Smooth muscle cell of the brain vasculature (primary cell): ENCODE data around the gene NELFB.

Source experiments
- DNase-seq: peaks from one replicate; pipeline ENCODE4 v3.0.0-alpha.2; 2012; ENCODE audit warnings: low read depth, low spot score

Gene NELFB

DNA sequence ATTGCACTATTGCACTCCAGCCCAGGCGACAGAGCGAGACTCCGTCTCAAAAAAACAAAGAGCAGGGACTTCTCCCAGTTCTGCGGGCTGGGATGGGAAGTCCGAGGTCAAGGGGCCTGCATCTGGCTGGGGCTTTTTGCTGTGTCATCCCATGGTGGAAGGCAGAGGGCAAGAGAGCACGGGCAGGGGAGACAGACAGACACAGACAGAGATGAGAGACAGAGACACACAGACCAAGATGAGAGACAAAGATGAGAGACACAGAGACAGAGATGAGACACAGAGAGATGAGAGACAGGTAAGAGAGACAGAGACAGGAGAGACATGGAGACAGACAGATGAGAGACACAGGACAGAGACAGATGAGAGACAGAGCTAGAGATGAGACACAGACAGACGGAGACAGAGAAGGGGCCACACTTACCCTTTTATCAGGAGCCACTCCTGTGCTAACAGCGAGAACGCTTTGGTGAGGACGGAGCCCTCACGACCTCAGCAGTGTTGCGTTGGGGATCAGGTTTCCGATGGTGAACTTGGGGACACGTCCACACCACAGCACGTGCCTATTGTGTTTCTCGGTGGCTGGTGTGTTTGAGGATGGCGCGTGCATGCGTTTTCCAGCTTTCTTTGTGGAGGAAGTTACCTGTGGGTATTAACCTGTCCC is 13.5 kb downstream of the NELFB start:
- DNase-seq = no peak

DNA sequence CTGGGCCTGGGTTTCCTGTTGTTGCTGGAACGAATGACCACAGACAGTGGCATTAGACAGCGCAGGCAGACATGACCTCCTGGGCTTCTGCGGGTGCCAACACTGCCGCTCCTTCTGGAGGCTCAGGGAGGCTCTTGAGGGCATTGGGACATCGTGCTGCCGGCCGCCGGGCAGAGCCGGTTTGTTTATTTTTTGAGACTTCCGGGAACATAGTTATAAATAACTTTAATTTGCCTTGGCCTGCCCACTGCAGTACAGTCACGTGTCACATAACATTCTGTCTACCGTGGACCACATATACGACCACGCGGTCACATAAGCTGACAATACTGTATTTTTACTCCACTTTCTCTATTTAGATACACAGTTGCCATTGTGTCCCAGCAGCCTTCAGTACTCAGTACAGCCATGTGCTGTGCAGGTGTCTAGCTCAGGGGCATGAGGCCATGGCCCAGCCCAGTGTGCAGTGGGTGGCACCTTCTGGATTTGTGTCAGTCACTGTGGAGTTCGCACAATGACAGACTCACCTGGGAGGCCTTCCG is 14.2 kb downstream of the NELFB start:
- no peak for DNase-seq

DNA sequence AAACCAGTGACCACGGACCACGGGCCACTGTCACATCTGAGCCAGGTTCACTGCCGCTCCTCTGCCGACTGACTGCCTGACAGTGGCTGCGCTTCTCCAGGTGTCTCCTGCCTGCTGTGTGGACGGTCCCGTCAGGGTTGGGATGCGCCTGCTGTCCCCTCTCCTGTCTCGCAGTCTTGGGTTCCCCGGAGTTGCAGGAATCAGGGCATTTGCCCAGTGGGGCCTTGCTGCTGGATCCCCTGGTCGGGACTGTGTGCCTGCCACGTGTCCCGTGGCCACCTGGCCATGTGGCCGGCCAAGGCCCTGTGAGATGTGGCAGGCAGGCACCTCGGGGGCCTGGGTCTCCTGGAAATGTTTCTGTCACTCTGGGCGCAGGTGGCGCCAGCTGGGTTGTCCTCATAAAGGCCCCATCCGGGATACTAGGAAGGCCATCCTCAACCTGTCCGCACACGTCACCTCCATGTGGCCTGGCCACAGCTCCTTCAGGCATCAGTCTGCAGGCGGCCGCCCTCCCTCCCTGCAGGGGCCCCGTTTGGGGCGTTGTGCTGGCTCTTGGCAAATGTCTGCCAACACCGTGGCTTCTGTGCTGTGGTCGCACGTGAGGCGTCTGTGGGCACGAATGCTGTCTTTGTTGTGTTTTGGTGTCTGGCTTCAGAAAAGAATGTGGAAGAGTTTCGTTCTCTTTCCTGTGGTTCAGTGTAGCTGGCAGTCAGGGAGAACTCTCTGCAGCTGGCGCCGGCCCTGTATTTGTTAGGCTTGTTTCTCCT is 16.0 kb downstream of the NELFB start:
- DNase-seq = no peak

DNA sequence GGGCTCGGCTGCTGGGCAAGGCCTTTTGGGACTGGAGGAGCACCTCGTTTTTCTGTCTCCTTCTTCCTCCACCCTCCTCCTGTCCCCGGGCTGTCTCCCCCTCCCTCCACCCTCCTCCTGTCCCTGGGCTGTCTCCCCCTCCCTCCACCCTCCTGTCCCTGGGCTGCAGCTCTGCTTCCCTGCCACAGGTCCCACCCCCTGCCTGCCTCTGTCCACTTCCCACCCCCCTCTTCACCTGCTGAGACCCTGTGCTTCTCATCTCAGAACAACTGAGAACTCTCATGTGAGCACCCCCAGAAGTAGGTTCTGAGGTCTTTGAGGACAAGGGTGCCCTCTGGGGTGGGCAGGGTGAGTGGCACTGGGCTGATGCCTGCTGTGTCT is 16.6 kb downstream of the NELFB start:
- no peak for DNase-seq

DNA sequence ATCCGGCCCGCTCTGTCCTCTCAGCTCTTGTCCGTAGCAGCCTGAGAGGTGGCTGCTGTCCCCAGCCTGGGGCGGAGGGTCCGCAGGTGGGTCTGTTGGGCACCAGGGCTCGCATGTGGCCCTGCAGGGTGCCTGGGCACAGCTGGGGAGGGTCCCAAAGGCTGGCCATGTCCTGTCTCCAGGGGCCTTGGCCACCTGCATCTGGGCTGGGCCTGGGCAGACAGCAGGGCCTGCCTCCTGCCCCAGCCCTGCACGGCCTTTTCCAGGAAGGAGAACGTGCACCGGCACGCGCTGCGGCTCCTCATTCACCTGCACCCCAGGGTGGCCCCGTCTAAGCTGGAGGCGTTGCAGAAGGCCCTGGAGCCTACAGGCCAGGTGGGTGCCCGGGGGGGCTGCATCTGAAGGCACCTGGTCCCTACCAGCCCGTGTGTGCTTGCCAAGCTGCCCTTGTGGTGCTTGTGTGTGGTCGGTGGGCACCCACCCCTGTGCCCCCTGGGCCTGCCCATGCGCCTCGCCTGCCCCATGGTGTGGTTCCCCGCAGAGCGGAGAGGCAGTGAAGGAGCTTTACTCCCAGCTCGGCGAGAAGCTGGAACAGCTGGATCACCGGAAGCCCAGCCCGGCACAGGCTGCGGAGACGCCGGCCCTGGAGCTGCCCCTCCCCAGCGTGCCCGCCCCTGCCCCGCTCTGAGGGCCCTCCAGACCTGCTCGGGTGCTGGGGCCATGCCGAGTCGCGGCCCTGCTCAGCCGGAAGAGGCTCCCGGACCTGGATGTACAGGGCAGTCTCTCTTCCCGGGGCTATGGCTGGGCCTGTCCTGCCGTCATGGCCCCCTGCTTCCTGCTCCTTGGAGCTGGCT is 17.3 kb downstream of the NELFB start:
- no peak for DNase-seq

DNA sequence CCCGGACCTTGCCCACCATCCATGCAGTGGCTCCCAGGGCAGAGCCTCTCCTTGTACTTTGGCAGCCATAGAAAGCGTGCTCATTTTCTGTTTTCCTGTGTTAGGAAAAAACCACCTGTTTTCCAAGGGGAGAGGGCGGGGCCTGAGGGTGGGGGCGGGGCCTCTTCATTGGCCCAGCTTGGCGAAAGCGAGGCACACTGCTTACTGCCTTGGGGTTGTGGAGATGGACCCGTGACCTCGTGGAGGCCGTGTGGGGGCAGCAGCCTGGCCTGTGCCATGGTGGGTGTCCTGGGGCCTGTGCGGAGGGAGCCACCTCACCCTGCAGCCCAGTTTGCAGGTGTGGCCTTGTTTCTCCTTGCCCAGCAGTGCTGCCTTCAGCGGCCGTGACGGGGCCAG is 18.0 kb downstream of the NELFB start:
- no peak for DNase-seq

DNA sequence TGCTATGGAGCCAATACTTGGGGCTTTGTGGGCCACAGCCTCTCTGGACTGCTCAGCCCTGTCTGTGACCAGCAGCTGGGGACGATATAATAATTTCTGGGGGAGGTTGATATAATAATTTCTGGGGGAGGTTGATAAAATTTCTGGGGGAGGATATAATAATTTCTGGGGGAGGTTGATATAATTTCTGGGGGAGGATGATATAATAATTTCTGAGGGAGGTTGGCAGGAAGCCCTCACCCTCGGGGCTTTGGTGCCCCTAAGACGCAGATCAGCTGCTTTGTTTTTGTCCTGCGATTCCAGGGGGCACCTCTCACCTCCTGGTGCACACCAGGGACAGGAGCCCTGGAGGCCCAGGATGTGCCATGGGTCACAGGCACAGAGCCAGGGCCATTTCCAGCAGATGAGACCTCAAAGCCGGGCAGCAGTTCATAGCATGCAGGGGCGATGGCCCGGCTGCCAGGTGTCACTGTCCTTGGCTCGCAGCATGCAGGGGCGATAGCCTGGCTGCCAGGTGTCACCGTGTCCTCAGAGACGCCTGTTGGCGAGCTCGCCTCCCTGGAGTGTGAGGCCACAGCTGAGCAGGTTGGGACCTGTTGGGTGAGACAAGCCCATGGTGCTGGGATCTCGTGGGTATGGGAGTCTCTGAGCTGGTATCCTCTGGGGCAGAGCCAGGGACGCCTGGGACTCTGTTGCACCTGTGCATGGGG is 18.6 kb downstream of the NELFB start:
- no peak for DNase-seq

DNA sequence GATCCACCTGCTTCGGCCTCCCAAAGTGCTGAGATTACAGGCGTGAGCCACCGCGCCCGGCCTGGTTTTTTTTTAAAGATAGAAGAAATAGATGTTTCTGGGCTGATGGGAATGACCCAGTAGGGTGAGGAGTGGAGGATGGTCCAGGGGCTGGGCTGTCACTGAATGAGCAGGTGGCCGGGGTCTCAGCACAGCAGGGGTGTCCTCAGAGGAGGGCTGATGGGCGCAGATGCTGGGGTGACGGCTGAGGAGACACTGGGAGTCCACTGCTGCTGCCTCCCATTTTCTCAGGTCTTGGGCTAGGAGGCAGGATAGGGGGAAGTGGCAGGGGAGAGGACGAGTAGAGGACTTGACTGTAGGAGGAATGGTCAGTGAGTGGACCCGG is 20.1 kb downstream of the NELFB start:
- DNase-seq = no peak

DNA sequence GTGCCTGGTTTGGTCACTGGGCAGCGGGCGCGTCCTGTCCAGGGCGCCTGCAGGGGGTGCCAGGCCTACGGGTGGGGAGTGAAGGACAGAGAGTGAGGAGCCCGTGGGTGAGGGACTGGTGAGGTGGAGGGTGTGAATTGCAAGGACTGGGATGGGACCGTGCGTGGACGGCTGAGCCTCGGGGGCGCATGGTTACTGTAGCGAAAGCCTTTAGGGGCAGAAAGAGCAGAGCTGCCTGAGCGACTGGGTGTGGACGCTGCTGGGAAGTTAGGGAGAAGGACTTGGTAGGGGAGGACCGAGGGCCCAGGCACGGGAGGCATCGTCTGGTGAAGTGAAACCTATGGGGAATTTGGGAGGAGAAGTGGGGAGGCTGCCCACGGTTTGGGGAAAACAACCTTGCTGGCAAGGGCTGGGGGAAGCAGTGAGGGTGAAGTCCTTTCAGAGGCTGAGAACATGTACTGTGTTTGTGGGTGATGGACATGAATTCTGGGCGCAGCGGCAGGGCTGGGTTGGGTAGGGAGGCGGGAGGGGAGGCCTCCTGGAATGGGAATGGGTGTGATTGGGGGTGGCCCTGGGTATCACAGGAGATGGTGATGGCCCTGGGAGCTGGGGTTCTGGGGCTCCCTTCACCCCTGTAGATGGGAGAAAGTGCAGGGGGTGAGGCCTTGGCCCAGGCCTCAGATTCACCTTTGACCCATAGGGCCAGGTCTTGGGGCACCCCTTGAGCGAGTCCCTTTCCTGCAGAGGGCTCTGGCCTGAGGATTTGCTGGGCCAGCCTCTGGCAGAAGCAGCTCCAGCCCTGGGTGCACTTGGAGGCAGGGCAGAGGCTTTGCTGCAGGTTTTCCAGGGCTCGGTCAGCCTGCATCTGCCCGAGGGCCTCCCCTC is 20.7 kb downstream of the NELFB start:
- no peak for DNase-seq

DNA sequence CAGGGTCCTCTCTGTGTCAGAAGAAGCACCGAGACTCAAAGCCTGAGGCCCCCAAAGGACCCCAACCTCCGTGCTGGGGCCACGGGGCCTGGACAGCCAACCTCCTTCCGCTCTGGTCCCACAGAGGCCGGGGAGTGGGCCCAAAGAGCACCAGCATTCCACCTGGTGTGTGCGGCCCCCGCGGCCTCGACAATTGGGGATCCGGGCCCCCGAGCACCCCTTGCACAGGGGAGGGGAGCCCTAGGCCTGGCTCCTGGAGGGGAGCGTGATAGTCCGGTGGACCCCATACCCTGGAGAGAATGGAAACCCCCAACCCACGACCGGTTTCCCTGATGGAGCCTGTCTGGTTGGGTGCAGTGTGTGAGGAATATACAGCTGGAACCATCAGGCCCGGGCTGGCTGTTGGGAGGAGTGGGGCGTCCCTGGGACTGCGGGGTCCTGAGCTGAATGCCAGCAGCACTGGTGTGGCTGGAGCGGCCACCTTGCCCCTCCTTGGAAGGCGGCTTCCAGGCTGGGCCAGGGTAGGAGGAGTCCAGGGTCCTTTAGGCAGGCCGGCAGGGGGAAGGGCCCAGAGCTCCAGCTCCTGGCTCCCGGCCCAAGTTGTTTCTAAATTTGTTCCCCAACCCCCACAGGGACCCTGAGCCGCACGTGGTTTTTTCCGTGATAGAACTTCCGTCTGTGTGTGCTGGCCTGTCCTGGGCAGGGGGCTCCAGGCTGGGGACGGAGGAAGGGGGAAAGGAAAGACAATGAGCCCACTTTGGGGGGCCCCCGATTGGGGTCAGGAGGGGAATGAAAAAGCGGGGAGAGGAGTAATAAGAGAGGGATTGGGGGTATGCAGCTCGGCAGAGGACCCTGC is 21.6 kb downstream of the NELFB start:
- DNase-seq = no peak

DNA sequence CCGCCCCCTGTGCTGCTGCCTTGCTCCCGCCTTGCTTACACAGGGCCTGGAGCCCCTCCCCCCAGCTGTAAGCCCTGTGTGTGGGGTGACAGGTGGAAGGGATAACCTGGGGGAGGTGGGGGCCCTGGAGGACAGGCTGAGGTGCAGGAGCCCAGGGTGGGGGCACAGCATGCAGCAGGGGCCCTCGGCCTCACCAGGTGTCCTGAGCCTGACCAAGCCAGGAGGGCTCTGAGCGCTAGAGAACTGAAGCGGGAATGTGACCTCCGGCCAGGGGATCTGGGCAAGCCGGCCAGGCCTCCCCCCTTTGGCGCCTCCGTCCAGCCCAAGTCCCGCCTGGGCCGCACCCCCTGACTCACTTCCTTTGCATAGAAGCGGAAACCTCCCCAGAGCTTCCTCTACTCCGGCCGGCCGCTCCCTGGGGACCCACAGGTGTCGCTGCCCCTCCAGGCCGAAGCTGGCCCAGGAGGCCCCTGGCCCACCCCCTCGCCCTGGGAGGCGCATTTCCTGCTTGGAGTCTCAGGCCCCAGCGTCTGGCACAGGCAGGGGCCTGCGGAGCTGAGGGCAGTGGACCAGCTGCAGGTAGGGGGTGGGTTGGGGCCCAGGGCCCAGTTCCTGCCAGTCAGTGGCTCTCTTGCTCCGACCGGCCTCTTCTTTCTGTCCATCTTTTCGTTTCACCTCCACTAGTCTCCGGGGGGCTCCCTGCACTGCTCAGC is 22.4 kb downstream of the NELFB start, which contains the start of gene TOR4A:
Gene TOR4A, plus strand, starts transcription at position 398 of the 713 bp plus-strand sequence. CDS start 964 bp downstream, outside the sequence.
- DNase-seq = no peak

DNA sequence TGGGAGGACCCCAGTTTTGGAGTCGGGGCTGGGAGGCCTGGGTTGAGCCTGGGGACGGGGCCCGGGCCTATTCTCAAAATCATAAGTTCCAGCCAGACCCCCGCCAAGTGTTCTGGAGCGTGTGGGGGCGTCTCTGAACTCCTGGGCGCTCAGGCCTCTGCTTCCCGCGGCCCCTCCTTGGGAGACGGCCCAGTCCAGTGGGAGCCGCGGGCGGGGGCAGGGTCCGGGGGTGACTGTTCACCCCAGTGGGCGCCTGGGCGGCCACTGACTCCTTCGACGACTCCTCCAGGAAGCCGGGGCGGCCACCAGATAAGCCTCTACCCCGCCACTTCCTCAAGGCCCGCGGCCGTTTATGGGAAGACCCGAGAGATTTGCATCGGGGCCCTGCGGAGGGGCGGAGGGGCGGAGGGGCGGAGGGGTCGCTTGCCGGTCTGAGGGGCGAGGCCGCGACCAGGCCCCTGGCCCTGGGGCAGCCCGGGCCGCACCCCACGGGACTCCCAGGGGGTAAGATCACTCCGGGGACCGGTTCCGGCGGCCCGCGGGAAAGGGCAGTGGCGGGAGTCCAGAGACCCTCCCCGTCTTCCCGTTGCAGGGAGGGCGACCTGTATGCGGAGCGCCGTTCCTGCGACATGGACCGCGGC is 23.1 kb downstream of the NELFB start:
- DNase-seq = no peak

DNA sequence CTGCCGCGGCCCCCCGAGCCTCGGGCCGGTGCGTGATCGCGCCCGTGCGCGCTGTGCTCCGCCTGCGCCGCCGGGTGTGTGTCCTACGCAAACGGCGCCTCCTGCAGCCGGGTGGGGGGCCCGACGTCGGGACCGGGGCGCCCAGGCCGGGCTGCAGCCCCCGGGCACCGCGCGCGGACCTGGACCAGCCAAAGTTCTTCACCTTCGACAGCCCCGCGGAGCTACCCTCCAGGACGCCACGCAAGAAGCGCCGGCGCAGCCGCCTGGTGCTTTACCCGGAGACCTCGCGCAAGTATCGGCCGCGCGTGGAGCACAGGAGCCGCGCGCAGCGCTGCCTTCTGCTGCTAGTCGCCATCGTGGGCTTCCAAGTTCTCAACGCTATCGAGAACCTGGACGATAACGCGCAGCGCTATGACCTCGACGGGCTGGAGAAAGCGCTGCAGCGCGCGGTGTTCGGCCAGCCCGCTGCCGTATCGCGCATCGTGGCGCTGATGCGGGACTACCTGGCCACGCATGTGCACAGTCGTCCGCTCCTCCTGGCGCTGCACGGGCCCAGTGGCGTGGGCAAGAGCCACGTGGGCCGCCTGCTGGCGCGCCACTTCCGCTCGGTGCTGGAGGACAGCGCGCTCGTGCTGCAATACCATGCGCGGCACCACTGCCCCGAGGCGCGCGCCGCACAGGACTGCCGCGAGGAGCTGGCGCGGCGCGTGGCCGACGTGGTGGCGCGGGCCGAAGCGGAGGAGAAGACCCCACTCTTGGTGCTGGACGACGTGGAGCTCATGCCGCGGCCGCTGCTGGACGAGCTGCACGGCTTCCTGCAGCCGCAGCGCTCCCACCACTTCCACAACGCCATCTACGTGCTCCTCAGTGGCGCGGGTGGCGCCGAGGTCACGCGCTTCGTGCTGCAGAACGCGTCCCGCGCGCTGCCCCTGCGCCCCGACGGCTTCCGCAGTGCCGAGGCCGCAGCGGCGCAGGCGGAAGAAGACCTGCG is 23.9 kb downstream of the NELFB start:
- DNase-seq = no peak

DNA sequence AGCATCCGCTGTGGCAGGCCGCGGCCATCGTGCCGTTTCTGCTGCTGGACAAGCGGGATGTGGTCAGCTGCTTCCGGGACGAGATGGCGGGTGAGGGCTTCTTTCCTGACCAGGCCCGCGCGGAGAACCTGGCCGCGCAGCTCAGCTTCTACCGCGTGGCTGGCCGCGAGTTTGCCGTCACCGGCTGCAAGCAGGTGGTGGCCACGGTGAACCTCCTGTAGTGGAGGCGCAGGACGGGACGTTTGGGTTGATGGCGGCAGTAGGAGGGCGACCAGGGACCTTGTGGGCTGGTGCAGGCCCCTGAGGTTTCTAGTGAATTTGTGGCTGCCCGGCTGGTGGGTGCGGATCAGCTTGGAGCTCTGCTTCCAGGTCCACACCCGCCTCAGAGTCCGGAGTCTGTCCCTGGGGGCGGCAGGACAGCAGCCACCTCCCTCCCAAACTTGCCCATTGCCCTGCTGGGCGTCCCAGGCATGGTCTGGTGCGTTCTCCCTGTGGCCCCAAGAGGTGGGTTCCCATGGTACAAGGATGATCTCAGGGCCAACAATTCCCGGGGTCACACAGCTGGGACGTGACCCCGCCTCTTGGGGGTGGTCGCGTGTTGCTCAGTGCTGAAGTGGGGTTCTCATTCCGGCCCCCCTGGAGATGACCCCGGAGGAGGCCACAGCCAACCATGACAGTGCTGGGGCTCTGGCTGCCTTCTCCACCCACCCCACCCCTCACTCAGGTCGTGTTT is 24.8 kb downstream of the NELFB start:
- no peak for DNase-seq

DNA sequence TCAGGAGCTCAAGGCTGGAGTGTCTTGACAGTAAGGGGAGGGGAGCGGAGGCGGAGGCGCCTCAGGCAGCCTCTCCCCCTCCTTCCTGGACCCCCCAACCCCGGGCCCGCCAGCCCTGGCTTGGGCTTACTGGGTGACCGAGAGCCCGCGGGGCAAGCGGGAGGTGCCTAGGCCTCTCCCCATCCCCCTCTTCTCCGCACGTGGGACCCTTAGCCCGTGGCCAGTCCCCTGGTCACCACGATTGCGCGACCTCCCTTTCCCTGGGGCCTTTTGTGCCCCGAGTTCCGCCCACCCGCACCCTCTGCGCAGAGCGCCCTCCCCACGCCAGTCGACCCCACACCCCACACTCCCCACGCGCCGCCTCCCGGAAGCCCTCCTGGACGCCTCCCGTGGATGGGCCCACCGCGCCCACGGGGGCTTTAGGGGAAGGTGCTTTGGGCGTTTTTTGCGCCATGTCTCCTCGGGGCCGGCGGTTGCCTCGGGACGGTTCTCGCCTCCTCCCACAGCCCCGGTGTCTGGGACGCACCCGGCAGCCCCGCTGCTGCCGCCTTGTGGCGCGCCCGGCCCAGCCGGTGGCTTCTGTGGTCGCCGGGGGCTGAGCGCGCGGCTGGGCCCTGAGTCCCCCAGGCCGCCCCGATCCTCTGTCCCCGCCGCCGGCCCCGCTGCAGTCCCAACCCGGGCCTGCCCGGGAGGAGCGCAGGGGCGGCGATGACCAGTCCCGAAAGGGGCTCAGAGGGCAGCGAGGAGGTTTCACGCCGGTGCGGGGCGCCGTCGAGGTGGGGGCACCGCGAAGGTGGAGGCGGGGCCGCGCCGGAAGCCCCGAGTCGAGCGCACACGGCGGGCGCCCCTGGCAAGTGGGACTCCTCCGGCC is 25.6 kb downstream of the NELFB start:
- no peak for DNase-seq
